Activated CD4-positive, CD25-positive, alpha-beta regulatory T cell treated with anti-CD3 and anti-CD28 coated beads, Interleukin-2, amount 50 U/mL, for 72 hours (primary cell): Measurements from ENCODE around the gene UBQLN3.

Experiments
- DNase-seq: peaks from one replicate; pipeline ENCODE4 v3.0.0; 2021

Gene UBQLN3

DNA sequence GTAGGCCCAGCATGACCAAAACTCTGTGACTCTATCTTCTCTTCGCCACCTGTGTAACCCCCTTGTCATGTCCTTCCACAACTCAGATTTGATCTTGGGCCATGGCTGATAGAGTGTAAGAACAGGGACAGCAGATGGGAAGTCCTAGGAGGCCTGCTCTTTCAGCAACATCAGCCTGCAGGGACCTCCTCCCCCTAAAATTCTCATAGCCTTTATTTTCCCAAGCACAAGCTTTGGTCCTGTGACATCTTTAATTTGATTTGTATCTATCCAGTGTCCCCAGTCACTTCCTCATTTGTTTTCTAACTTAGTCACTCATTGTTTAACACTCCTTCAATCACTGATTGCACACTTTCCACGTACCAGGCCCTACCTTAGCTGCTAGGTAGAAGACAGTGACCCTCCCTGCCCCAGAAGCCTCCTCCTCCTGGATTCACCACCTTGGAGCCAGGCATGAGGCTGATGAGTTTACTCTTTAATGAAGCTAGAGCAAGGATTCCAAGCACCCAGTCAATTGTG lies 5.3 kb downstream of the UBQLN3 start:
- no peak for DNase-seq

DNA sequence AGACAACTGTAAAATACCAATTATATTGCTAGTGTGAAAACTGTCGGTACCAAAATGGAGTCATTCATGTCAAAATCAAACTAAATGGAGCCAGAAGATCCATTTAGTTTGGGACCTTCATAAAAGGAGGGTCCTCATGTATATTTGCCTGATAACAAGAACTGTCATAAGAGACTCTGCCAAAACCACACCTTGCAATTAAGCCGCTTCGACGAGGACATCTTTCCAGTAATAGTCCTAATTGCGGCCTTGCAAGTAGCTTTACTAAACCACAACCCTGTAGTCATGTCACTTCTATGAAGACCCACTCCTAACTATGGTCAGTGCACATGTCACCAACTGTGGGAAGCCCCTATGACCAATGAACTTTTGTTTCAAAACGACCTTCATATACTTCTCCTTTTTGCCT lies 9.4 kb downstream of the UBQLN3 start:
- DNase-seq: no peak

DNA sequence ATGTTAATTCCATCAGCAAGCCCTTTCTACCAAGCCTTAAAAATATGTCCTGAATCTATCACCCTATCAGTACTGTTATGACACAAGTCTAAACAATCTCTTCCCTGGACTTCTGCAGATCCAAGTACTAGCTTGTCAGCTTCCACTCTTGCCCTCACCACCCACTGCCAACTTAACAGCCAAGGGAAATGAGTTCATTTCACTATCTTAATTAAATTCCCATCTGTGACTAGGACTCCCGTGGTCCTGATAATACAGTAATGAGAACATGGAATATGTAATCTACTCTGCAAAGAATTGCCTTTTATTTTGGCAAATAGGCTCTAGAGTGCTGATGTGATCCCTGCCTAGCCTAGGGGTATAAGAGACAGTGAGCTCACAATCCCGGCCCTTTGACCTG lies 10.1 kb downstream of the UBQLN3 start:
- no peak for DNase-seq

DNA sequence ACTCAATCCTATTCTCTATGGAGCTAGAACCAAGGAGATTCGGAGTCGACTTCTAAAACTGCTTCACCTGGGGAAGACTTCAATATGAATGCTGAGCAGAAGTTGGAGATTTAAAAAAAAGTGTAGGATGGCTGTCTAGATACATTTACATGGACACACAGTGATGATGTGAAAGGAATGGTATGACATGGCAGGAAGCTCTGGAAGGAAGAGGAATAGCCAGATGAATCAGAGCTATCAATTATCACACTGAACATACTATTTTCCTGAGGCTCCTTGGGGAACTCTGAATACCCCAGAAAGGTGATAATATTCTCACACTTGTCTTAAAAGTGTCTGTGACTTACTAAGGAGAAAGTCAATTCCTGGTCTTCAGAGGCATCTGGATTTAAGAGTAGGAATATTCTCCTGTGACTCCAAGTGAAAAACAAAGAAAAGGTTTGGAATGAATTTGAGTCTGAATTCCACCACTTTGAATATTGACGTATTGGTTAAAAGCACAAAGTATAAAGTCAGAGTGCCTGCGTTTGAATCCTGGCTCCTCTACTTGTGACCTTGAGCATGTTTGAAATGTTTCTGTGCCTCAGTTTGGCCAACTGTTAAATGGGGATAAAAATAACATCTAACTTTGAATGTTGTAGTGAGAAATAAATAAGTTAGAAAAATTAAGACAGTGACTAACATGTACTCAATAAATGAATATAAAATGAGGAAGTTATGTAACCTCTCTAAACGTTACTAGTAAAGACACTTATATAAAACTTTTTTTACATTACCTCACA lies 20.0 kb downstream of the UBQLN3 start:
- DNase-seq: no peak

DNA sequence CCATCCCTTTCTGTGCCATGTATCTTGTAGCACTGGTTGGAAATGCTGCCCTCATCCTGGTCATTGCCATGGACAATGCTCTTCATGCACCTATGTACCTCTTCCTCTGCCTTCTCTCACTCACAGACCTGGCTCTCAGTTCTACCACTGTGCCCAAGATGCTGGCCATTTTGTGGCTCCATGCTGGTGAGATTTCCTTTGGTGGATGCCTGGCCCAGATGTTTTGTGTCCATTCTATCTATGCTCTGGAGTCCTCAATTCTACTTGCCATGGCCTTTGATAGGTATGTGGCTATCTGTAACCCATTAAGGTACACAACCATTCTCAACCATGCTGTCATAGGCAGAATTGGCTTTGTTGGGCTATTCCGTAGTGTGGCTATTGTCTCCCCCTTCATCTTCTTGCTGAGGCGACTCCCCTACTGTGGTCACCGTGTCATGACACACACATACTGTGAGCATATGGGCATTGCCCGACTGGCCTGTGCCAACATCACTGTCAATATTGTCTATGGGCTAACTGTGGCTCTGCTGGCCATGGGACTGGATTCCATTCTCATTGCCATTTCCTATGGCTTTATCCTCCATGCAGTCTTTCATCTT lies 20.9 kb downstream of the UBQLN3 start:
- no peak for DNase-seq

DNA sequence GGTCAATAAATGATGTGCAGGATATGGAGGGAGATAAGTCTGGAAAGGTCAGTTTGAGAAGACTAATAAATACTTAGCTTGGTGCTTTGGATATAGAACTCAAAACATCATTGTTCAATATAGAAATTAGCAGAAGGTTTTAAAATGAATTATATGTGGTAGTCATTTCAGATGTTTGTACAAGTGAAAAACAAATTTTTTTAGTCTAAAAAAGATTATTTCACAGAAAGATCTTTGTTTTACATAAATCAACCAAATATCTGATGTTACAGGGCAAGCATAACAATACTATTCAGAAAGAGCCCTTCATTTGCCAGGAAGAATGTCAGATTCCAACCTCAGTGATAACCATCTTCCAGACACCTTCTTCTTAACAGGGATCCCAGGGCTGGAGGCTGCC lies 21.4 kb downstream of the UBQLN3 start, which contains the start of gene OR52D1:
Gene OR52D1 (plus strand): TSS at position 301 of the 400 bp plus-strand sequence. CDS start 22 bp downstream, at position 323.
- no peak for DNase-seq

DNA sequence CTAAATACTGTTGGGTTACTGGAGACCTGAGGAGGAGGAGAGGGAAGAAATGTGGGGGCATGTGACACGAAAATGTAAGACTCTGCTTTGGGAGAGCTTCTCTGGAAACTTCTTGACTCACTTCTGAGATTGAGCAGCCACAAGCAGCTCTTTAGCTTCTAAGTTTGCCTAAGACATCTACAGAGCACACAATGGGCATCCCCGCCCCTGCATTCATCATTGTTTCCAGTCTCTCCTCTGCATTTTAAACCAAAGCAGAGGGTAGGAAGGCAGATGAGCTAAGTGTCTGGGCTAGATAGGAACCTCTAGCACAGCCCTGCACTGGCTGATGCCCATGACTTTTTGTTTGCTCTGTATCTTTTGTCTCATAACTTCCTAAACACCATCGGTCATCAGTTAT lies 23.3 kb downstream of the UBQLN3 start:
- DNase-seq: no peak

DNA sequence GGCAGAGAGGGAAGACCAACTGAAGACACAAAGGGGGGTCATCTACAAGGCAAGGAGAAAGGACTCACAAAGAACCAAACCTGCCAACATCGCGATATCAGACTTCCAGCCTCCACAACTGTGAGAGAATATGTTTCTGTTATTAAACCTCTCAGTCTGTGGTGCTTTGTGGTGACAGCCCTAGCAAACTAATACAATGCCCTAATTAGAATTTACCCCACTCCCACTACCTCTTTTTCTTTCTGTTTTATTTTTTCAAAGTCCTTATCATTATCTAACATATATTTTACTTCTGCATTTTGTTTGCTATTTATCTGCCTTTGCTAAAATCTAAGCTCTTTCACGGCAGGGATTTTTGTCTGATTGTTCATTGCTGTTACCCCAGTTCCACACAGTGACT lies 23.8 kb downstream of the UBQLN3 start:
- DNase-seq: no peak

DNA sequence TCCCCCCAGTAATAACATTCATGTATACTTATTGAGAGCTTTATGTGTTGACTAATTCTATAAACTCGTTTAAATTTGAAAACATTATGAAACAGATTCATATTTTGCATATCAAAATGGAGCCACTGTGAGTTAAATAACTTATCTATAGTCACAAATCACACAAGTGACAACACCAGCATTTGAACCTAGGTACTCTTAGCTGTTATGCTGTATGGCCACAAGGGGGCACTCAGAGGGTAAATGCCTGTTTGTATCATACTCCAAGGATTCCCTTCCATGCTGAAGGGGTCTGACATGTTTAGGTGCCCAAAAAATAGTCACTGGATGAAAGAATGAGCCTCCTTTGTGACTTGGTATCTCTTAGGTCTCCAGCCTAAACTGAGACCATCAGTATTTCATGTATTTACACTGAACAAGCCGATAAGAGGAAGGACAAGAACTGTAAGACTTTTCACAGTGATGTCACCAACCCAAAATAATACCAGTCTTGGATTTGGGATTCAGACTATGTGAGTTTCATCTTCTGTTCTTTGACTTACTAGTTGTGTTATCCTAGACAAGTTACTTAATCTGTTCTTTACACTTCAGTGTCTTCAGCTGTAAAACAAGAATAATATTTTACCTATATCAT lies 33.5 kb downstream of the UBQLN3 start:
- DNase-seq: no peak

DNA sequence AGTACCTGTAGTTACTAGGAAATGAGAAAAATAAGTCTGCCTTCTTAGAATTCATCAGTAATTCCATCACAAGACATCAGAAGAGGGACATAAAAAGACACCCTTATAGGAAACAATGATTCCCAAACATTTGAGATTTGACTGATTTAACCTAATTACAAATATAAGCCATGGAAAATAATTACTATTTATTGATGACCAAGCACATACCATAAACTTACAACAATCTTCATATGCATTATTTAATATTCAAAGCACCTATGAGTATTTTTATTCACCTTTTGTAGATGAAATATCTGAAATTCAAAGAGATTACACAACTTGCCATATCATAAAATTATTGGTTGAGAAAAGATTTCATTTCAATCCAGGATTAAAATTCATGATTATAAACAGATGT lies 35.8 kb downstream of the UBQLN3 start:
- no peak for DNase-seq

DNA sequence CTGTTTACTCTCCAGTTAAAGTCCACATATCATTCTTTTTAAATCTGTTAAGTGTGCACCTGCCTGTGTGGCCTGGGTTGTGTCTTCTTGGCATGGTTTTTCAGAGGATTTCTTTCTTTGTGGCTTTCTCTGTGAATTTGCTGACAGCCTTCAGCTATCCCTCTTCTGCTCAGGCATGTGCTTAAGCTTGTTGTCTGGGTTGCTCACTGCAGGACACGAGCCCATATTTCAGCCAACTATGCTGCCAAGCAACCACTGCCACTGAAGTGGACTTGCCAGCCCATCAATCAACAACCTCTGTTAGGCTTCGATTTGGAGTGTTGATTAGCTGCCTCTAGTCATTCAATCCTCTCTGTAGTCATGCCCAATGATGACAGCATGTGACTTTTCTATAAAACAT lies 42.2 kb downstream of the UBQLN3 start:
- no peak for DNase-seq

DNA sequence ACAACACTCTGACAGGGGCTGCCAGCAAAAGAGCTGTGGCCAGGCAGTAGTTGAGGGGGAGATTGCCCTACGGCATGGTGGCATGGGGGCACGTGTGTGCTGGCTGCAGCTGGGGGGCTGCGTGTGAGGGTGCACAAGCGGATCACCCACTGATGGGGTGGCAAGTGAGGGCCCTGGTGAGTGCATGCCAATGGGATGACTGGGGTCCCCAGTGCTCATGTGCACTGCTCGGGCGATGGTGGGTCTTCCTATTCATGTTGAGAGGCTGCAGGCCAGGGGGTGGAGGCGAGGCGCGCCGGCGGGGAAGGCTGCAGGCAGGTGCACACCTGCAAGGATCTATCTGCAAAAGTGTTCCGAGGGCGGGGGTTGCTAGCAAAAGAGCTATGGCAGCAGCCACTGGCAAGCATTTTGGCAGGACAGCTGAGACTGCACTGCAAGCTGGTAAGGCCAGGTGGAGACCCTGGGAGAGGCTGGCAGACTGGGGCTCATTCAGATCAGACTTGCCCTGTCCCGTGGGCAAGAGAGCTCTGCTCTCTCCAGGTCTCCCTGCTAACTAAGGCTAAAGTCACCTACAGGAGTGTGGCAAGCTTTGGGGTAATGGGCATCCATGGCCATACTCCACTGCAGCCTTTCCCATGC lies 48.7 kb downstream of the UBQLN3 start:
- no peak for DNase-seq
